ENCODE measurements around the gene COX7A1. TPM values are rescaled to one million over a fixed set of nuclear protein-coding genes. Genes with fewer than 3 reads are reported as not detected.

The COX7A1 gene
- total and polyA plus RNA-seq, 4 donors: 127 to 244 (median 182) TPM

GRCh38 chr19:36101550-36102327 is 50.5 kb downstream of the COX7A1 start:
- 91 to 92% methylated on average over 27 of the region's 27 CpGs for WGBS, 2 donors
- Histone ChIP-seq H3K4me1 (ENCODE audit: control insufficient read depth in 1 of 2, insufficient read depth in 2 of 2, low read length in 2 of 2) (no peaks in the 10 kb centered on the region), H3K27ac (ENCODE audit: low read depth in 1 of 2, low read length in 2 of 2) (no peak overlapping the region), H3K9me3 (ENCODE audit: control insufficient read depth, low read length) (no peaks in the 10 kb centered on the region), H3K27me3 (ENCODE audit: control insufficient read depth in 1 of 2, insufficient read depth in 2 of 2, low read length in 1 of 2) (no peaks in the 10 kb centered on the region), H3K4me3 (ENCODE audit: low read length in 2 of 2) (no peak overlapping the region), H3K36me3 (ENCODE audit: control insufficient read depth in 1 of 2, insufficient read depth in 2 of 2, low read length in 1 of 2) (no peaks in the 10 kb centered on the region)
- intact Hi-C loops (cut with DNase I): no loop called here
- no peak for DNase-seq
- no peak for ATAC-seq (ENCODE audit: low FRiP score)

Other genes starting within 250 kb of the COX7A1 start
- gene HCST, start 249.9 kb downstream of the COX7A1 start, total RNA-seq: 10 to 100 TPM; 18.7 TPM
- 10 to 100 TPM in 1 of 2 donors, 1 to 10 TPM in 1; 7.3 to 20.9 TPM for gene HCST, start 249.9 kb downstream of the COX7A1 start, polyA plus RNA-seq
- 100 to 1,000 TPM in 1 of 2 donors, 10 to 100 TPM in 1; 98.9 to 117 TPM for gene TYROBP, start 244.2 kb downstream of the COX7A1 start, total RNA-seq
- 100 to 1,000 TPM in 1 of 2 donors, 10 to 100 TPM in 1; 48.8 to 327 TPM for gene TYROBP, start 244.2 kb downstream of the COX7A1 start, polyA plus RNA-seq
- 10 to 100 TPM; 14.5 to 15.1 TPM for gene LRFN3, start 216.1 kb downstream of the COX7A1 start, total RNA-seq
- gene LRFN3, start 216.1 kb downstream of the COX7A1 start, polyA plus RNA-seq: 1 to 10 TPM; 2.0 to 6.1 TPM
- gene SDHAF1, start 157.3 kb downstream of the COX7A1 start, total RNA-seq: 10 to 100 TPM; 11.6 to 16.6 TPM
- 10 to 100 TPM; 11.1 to 26.1 TPM for gene SDHAF1, start 157.3 kb downstream of the COX7A1 start, polyA plus RNA-seq
- gene SYNE4, start 143.6 kb downstream of the COX7A1 start, total RNA-seq: 1 to 10 TPM; 1.0 to 1.4 TPM
- 1 to 10 TPM in 1 of 2 donors, not detected in 1; 2.3 TPM for gene SYNE4, start 143.6 kb downstream of the COX7A1 start, polyA plus RNA-seq
- gene ALKBH6, start 138.2 kb downstream of the COX7A1 start, total RNA-seq: 10 to 100 TPM; 14.0 to 15.3 TPM
- gene ALKBH6, start 138.2 kb downstream of the COX7A1 start, polyA plus RNA-seq: 10 to 100 TPM; 10.3 to 25.6 TPM
- 10 to 100 TPM; 35.1 to 37.1 TPM for gene CLIP3, start 119.6 kb downstream of the COX7A1 start, total RNA-seq
- gene CLIP3, start 119.6 kb downstream of the COX7A1 start, polyA plus RNA-seq: 10 to 100 TPM in 1 of 2 donors, 1 to 10 TPM in 1; 8.9 to 22.2 TPM
- gene THAP8, start 98.2 kb downstream of the COX7A1 start, total RNA-seq: 1 to 10 TPM; 1.8 to 4.1 TPM
- gene THAP8, start 98.2 kb downstream of the COX7A1 start, polyA plus RNA-seq: 1 to 10 TPM; 2.9 to 3.6 TPM
- 1 to 10 TPM in 1 of 2 donors, under 1 TPM in 1; 0.45 to 1.3 TPM for gene WDR62, start 97.5 kb downstream of the COX7A1 start, total RNA-seq
- under 1 TPM; 0.25 to 0.26 TPM for gene WDR62, start 97.5 kb downstream of the COX7A1 start, polyA plus RNA-seq
- gene OVOL3, start 41.3 kb downstream of the COX7A1 start, total RNA-seq: not detected
- gene OVOL3, start 41.3 kb downstream of the COX7A1 start, polyA plus RNA-seq: not detected
- gene POLR2I, start 37.6 kb downstream of the COX7A1 start, total RNA-seq: 10 to 100 TPM; 33.7 to 48.1 TPM
- gene POLR2I, start 37.6 kb downstream of the COX7A1 start, polyA plus RNA-seq: 10 to 100 TPM; 56.7 to 96.0 TPM
- 100 to 1,000 TPM; 121 to 123 TPM for gene TBCB, start 37.0 kb downstream of the COX7A1 start, total RNA-seq
- 100 to 1,000 TPM; 131 to 220 TPM for gene TBCB, start 37.0 kb downstream of the COX7A1 start, polyA plus RNA-seq
- gene CAPNS1, start 12.4 kb downstream of the COX7A1 start, total RNA-seq: 100 to 1,000 TPM; 521 to 538 TPM
- 100 to 1,000 TPM; 488 to 543 TPM for gene CAPNS1, start 12.4 kb downstream of the COX7A1 start, polyA plus RNA-seq
- 1 to 10 TPM; 7.4 to 8.0 TPM for gene ZNF565, start 62.2 kb upstream of the COX7A1 start, total RNA-seq
- gene ZNF565, start 62.2 kb upstream of the COX7A1 start, polyA plus RNA-seq: 1 to 10 TPM; 1.6 to 2.6 TPM
- gene ZNF146, start 62.7 kb upstream of the COX7A1 start, total RNA-seq: 10 to 100 TPM; 44.3 to 44.8 TPM
- gene ZNF146, start 62.7 kb upstream of the COX7A1 start, polyA plus RNA-seq: 10 to 100 TPM; 26.7 to 40.1 TPM
- 10 to 100 TPM in 1 of 2 donors, 1 to 10 TPM in 1; 4.4 to 11.5 TPM for gene ZFP14, start 226.8 kb upstream of the COX7A1 start, total RNA-seq
- 1 to 10 TPM; 2.0 to 2.9 TPM for gene ZFP14, start 226.8 kb upstream of the COX7A1 start, polyA plus RNA-seq